Upper lobe of left lung (tissue), 6 donors: Measurements from ENCODE around the gene C1QTNF9. TPM values are rescaled to one million over a fixed set of nuclear protein-coding genes. Genes with fewer than 3 reads are reported as not detected.
A peak's percentile ranks its signal among the peaks of the same experiment; 100 is the strongest.
"Not testable (repeated sequence)": the region's sequence is repeated elsewhere in the genome, so short reads cannot be mapped to it uniquely, and the experiment has no call there.

Experiments used
- ATAC-seq, 2 donors: fragments of 200-7000 bp; cut with Tn5 transposase; one replicate each; pipeline ENCODE4 v1.9.1; 2022; ENCODE audit warnings: mild to moderate bottlenecking in 2 of 2, moderate library complexity in 2 of 2; ENCODE audit not compliant: low FRiP score in 2 of 2
- DNase-seq, 2 donors: peaks; one replicate each; pipeline ENCODE4 v3.0.0-alpha.2; 2019 to 2020
- H3K27ac ChIP-seq, 4 donors: fragments of 200-600 bp; sonication (generic); one replicate each; pipeline ENCODE4 v1.5.1; 2016 to 2019
- H3K27me3 ChIP-seq, 4 donors: fragments of 200-600 bp; sonication (generic); one replicate each; pipeline ENCODE4 v1.5.1; 2017 to 2019
- H3K36me3 ChIP-seq, 4 donors: fragments of 200-600 bp; sonication (generic); one replicate each; pipeline ENCODE4 v1.5.1; 2016 to 2019
- H3K4me1 ChIP-seq, 4 donors: fragments of 200-600 bp; sonication (generic); one replicate each; pipeline ENCODE4 v1.5.1; 2018 to 2019
- H3K4me3 ChIP-seq, 4 donors: fragments of 200-600 bp; sonication (generic); one replicate each; pipeline ENCODE4 v1.5.1; 2017 to 2019; ENCODE audit warnings: mild to moderate bottlenecking in 2 of 4, moderate library complexity in 1 of 4
- H3K9me3 ChIP-seq, 4 donors: fragments of 200-600 bp; sonication (generic); one replicate each; pipeline ENCODE4 v1.5.1; 2018 to 2019
- EP300 ChIP-seq, 4 donors: sonication (generic); formaldehyde crosslinking; IDR thresholded peaks; one replicate each; pipeline ENCODE4 v1.5.1; 2017; ENCODE audit warnings: antibody characterized with exemption in 4 of 4, control low read depth in 2 of 4
- POLR2A ChIP-seq, 4 donors: fragments of 450-650 bp; IDR thresholded peaks; one replicate each; pipeline ENCODE4 v1.5.1; 2016 to 2017; ENCODE audit warnings: antibody characterized with exemption in 4 of 4, mild to moderate bottlenecking in 2 of 4
- POLR2AphosphoS5 ChIP-seq, 2 donors: sonication (generic); formaldehyde crosslinking; IDR thresholded peaks; one replicate each; pipeline ENCODE4 v1.5.1; 2017; ENCODE audit warnings: antibody characterized with exemption in 2 of 2
- WGBS, 2 donors: methylation state at CpG; one replicate each; pipeline ENCODE4 v1.1.5; 2017 to 2018; 5-methylcytosine and 5-hydroxymethylcytosine counted together
- total RNA-seq, 6 donors: library from RNA; depleted of rRNA in 4 of 6; stranded (reverse); fragments of >200 nt in 4 of 6; gene quantifications; one replicate each; pipeline versions ENCODE4 v1.1.0 to v1.2.1, GENCODE V29; 2016 to 2021
- TF ChIP-seq, protein P1 (sequence below), 6 experiments: fragments of 450-650 bp in 4 of 6; fragments of 200-600 bp in 2 of 6; sonication (generic) in 2 of 6; IDR thresholded peaks; one replicate each; pipeline ENCODE4 v1.5.1; 2016 to 2019; ENCODE audit warnings: antibody characterized with exemption in 6 of 6
- donor health status: DM: no; HTN: no; CAD: no; lungs with moderate emphysema.
- donor health status: DM: no; HTN: yes; CAD: no; lungs with severe emphysema.

C1QTNF9 gene
- total RNA-seq, 6 donors from 2014 or later = 0.30 to 0.39 TPM; not detected in 4

DNA sequence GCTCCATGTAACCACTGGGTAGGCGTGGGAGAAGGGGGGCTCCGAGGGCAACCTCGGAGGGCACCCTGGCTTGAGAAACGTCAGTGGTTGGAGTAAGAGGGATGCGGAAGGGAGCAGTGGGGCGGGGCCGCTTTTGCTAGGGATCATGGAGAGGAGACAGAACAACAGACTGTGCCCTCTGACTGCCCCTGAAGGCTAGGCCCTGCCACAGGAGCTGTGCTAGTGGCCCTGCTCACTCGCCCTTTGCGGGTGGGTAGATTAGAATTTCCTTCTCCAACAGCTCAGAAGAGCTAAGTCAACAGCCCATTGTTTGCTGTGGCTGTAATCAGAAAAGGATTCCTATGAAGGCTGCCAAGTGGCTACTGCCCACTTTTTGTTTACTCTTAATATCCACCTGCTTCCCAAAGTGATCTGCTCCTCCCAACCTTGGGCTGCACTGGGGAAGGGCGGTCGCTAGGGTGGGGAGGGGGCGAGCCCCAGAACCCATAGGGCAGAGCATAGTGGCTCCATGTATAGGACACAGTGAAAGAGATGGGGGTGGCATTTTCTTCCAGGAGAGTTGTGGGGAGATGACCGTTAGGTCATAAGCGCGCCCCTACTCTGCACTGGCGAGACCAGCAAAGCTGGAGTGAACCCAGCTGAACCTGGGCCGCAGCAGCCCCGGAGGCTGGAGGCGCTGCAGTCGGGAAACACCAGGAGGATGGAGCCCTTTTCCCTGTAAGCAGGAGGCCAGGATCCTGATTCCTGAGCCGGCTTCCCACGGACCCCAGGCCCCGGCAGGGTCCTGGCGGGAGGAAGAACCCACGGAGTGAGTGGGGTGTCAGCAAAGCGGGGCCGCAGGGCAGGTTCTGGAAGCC, 1.9 kb upstream of the C1QTNF9 start:
- DNase-seq (peak in 1 of 2 donors; percentile 74), ATAC-seq (peak; percentile 59 to 88)
- H3K27me3 ChIP-seq = no peaks in the 10 kb centered on the region
- WGBS, 2 donors = 60 to 74% methylated on average over 20 to 27 of the region's 27 CpGs
- H3K4me1 ChIP-seq = peaks cover 0 to 16% (median 11%) of the 10 kb centered on the region in 4 donors
- H3K9me3 ChIP-seq = no peaks in the 10 kb centered on the region
- TF ChIP-seq, protein P1, sequence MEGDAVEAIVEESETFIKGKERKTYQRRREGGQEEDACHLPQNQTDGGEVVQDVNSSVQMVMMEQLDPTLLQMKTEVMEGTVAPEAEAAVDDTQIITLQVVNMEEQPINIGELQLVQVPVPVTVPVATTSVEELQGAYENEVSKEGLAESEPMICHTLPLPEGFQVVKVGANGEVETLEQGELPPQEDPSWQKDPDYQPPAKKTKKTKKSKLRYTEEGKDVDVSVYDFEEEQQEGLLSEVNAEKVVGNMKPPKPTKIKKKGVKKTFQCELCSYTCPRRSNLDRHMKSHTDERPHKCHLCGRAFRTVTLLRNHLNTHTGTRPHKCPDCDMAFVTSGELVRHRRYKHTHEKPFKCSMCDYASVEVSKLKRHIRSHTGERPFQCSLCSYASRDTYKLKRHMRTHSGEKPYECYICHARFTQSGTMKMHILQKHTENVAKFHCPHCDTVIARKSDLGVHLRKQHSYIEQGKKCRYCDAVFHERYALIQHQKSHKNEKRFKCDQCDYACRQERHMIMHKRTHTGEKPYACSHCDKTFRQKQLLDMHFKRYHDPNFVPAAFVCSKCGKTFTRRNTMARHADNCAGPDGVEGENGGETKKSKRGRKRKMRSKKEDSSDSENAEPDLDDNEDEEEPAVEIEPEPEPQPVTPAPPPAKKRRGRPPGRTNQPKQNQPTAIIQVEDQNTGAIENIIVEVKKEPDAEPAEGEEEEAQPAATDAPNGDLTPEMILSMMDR (IDR thresholded peaks at IDR 0.05) = no peak
- TF ChIP-seq POLR2A (IDR thresholded peaks at IDR 0.05) (no peak), EP300 (IDR thresholded peaks at IDR 0.05) (no peak), POLR2AphosphoS5 (IDR thresholded peaks at IDR 0.05) (no peak)
- peak overlapping the region in 1 of 4 donors; percentile 36 for H3K27ac ChIP-seq
- no peak overlapping the region for H3K4me3 ChIP-seq
- H3K36me3 ChIP-seq = peaks cover 0 to 35% (median 24%) of the 10 kb centered on the region in 4 donors

DNA sequence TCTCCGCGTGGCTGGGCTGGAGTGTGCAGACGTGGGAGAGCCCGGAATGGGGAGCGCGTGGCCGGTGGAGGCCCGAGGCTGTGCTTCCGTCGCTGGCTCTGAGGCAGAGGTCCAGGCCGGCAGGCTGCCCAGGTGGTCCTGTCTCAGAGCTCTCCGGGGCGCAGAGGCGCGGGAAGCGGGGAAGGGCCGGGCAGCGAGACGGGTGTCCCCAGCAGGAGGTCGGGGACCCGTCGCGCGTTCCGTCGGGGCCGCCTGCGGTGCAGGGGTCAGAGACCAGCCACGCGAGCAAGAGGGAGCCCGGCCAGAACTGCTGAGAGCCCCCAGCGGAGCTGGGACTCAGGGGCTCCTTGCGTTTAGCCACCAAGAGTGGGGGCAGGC, 1.3 kb upstream of the C1QTNF9 start:
- no peaks in the 10 kb centered on the region for H3K27me3 ChIP-seq
- ATAC-seq (peak; percentile 20 to 34), DNase-seq (peak in 1 of 2 donors; percentile 86)
- WGBS, 2 donors = 58 to 81% methylated on average over 7 to 33 of the region's 33 CpGs
- no peak overlapping the region for H3K4me3 ChIP-seq
- H3K4me1 ChIP-seq = peaks cover 0 to 16% (median 11%) of the 10 kb centered on the region in 4 donors
- H3K36me3 ChIP-seq = peaks cover 0 to 29% (median 18%) of the 10 kb centered on the region in 4 donors
- no peaks in the 10 kb centered on the region for H3K9me3 ChIP-seq
- TF ChIP-seq POLR2A (IDR thresholded peaks at IDR 0.05) = no peak
- no peak for TF ChIP-seq POLR2AphosphoS5 (IDR thresholded peaks at IDR 0.05)
- TF ChIP-seq EP300 (IDR thresholded peaks at IDR 0.05) = no peak
- TF ChIP-seq, protein P1 (IDR thresholded peaks at IDR 0.05) = no peak
- H3K27ac ChIP-seq = no peak overlapping the region

DNA sequence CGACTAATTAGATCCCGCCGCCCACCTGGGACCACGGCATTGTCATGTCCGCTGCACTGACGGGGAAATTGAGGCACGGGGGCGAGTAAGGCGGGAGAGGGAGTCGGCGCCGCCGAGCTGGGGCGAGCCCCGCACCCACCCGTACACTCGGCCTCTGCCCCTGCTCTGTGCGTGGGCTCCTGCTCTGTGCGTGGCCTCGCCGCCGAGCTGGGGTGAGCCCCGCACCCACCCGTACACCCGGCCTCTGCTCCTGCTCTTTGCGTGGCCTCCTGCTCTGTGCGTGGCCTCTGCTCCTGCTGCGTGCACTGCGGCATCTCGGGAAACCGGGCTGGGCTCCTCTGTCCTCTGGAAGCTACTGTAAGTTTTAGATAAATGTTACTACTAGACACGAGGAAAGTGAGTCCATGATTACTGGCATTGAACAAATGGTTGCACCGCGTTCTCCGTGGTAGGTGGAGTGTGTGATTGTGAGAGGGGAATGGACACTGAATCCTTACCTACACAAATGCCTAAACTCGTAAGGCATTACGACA, 826 bp upstream of the C1QTNF9 start:
- Histone ChIP-seq H3K27ac (no peak overlapping the region), H3K4me1 (peaks cover 0 to 16% (median 11%) of the 10 kb centered on the region in 4 donors), H3K36me3 (peaks cover 0 to 24% (median 13%) of the 10 kb centered on the region in 4 donors), H3K27me3 (no peaks in the 10 kb centered on the region), H3K4me3 (no peak overlapping the region), H3K9me3 (no peaks in the 10 kb centered on the region)
- WGBS, 2 donors = 91 to 95% methylated on average over 33 to 37 of the region's 37 CpGs
- DNase-seq = peak in 1 of 2 donors; percentile 80
- TF ChIP-seq, protein P1 (IDR thresholded peaks at IDR 0.05) = no peak
- TF ChIP-seq EP300 (IDR thresholded peaks at IDR 0.05) (no peak), POLR2A (IDR thresholded peaks at IDR 0.05) (no peak), POLR2AphosphoS5 (IDR thresholded peaks at IDR 0.05) (no peak)
- ATAC-seq = peak; percentile 16 to 27

DNA sequence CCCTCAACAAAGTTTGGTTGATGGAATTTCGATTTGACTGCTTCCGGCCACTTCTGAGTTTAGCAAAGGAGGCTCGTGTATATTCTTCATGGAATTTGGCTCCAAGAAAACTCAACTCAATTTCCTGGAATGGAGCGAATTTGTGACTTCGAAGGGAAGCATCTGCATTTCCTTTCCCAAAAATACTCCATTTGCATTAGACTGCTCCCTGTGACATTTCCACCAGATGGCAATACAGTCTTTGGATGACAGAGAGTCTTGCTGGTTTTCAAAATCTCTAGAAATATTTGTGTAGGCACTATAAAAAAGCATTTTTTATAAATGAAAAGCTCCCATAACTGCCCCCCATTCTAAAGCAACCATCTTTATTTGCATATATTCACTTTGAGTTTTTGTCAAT, 4.1 kb downstream of the C1QTNF9 start:
- no peak overlapping the region for H3K27ac ChIP-seq
- no peak overlapping the region for H3K4me3 ChIP-seq
- WGBS, 2 donors = 38 to 51% methylated on average over 5 of the region's 5 CpGs
- H3K36me3 ChIP-seq = no peaks in the 10 kb centered on the region
- H3K4me1 ChIP-seq = no peaks in the 10 kb centered on the region
- no peaks in the 10 kb centered on the region for H3K9me3 ChIP-seq
- no peak for DNase-seq
- no peaks in the 10 kb centered on the region for H3K27me3 ChIP-seq
- no peak for ATAC-seq
- TF ChIP-seq, protein P1 (IDR thresholded peaks at IDR 0.05) = no peak
- TF ChIP-seq POLR2AphosphoS5 (IDR thresholded peaks at IDR 0.05) (no peak), EP300 (IDR thresholded peaks at IDR 0.05) (no peak)

DNA sequence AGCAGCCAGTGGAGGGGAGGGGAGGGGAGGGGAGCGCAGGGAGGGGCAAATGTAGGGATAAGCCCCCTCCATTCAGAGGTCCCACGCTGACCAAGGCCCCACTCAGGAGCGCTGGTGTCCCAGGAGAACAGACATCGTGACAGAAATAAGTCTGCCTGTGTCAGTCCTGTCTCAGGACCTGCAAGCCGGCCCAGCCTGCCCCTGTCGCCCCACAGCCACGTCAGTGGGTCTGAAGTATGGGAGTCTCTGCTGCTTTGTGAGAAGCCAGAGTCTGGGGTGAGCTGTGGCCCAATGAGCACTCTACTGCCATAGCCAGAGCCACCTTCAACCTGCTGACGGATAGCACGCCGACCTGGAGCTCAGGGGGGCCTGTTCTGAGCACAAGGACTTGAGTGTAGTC, 8.5 kb downstream of the C1QTNF9 start:
- ATAC-seq, H3K27ac ChIP-seq, H3K4me1 ChIP-seq, H3K4me3 ChIP-seq, H3K36me3 ChIP-seq, H3K9me3 ChIP-seq, H3K27me3 ChIP-seq: not testable (repeated sequence)
- peak in 1 of 2 donors; percentile 59 for DNase-seq
- WGBS, 2 donors = 72 to 81% methylated on average over 6 to 10 of the region's 10 CpGs

DNA sequence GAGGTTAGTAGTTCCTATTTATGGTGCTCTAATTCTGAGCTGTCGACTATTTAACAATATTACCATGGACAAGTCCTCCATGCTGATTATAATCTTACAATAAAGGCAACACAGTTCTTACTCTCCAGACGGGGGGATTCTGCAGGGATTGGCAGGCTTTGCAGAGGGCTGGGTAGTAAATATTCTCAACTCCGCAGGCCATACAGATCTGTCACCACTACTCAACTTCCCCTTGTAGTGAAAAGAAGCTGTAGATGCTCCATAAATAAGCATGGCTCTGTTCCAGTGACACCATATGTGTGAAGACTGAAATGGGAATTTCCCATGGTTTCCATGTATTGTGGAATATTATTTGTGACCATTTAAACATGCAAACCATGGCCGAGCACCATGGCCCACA, 9.5 kb downstream of the C1QTNF9 start:
- DNase-seq, H3K27ac ChIP-seq, H3K36me3 ChIP-seq, H3K9me3 ChIP-seq, H3K4me3 ChIP-seq, H3K27me3 ChIP-seq, ATAC-seq, H3K4me1 ChIP-seq: not testable (repeated sequence)
- 73 to 85% methylated on average over 4 of the region's 4 CpGs for WGBS, 2 donors

DNA sequence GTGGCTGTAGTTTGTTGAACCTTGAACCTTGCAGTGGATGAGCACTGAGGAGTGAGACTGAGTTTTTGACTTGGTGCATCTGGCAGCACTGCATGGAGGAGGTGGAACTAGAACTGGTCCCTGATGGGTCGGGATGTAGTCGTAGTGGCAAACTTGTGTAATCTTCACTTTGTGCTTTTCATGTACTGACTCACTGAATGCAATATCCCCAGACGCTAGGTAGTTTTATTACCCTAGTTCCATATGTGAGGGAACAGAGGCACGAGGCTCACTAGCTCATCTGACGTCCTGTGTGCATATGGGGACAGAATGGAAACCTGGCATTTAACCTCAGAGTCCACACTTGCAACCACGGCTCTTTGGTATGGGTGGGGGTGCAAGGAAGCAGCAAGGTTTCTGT, 10.3 kb downstream of the C1QTNF9 start:
- 80 to 88% methylated on average over 6 of the region's 6 CpGs for WGBS, 2 donors

DNA sequence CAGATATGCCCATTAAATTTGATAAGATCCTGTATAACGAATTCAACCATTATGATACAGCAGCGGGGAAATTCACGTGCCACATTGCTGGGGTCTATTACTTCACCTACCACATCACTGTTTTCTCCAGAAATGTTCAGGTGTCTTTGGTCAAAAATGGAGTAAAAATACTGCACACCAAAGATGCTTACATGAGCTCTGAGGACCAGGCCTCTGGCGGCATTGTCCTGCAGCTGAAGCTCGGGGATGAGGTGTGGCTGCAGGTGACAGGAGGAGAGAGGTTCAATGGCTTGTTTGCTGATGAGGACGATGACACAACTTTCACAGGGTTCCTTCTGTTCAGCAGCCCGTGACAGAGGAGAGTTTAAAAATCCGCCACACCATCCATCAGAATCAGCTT, 12.0 kb downstream of the C1QTNF9 start:
- not testable (repeated sequence) for H3K9me3 ChIP-seq, H3K27me3 ChIP-seq, H3K27ac ChIP-seq, H3K4me1 ChIP-seq, ATAC-seq, H3K4me3 ChIP-seq, H3K36me3 ChIP-seq, DNase-seq
- 91 to 93% methylated on average over 8 of the region's 8 CpGs for WGBS, 2 donors

More for the DNA sequence above, 10.3 kb downstream of the C1QTNF9 start:
- not testable (repeated sequence) for DNase-seq, H3K27ac ChIP-seq, H3K9me3 ChIP-seq, ATAC-seq, H3K4me1 ChIP-seq, H3K4me3 ChIP-seq, H3K36me3 ChIP-seq, H3K27me3 ChIP-seq
